Stimulated activated CD8-positive, alpha-beta memory T cell treated with anti-CD3 and anti-CD28 coated beads, Interleukin-15, amount 100 ng/mL, for 4 hours (primary cell): ENCODE measurements around the gene NUDT5.

Experiments
- DNase-seq, 2 donors: peaks; one replicate each; pipeline ENCODE4 v3.0.0-alpha.2; 2020; ENCODE audit warnings: low read depth in 2 of 2

Gene NUDT5

DNA sequence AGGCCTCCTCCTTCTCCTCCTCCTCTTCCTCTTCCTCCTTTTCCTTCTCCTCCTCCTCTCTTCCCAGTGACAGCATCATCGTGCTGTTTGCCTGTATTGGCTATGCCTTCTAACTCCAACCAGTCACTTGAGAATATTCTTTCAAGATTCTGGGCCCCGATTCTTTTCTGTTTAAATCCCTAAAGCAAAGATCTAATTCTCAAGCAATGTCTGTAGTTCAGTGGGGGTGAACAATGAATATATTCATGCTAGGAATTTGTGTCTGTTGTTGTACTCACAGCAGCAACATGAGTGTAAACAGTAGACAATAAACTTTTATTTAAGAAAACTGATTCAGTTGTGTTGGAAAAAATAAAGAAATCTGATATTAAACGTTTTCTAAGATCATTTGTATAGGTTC is 30.7 kb downstream of the NUDT5 start:
- DNase-seq: no peak

DNA sequence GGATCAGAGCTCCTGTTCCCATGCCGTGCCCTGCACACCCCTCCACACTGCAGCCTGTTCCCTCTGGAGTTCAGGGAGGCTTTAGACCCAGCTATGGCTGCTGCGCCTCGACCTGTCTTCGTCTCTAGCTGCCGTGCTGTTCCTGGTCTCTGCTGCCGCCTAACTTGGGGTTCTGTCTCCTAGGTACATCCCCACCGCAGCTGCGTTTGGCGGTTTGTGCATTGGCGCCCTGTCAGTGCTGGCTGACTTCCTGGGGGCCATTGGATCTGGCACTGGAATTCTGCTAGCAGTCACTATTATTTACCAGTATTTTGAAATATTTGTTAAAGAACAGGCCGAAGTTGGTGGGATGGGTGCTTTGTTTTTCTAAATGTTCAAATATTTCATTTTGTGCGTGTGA is 31.6 kb downstream of the NUDT5 start:
- no peak for DNase-seq

- DNase-seq: no peak
Observed at GRCh38 chr10:12162927-12163326, 32.8 kb downstream of the NUDT5 start.

GRCh38 chr10:12160664-12161063 is 35.0 kb downstream of the NUDT5 start:
- DNase-seq: no peak

- no peak for DNase-seq
Observed at GRCh38 chr10:12158111-12158510, 37.6 kb downstream of the NUDT5 start.

DNA sequence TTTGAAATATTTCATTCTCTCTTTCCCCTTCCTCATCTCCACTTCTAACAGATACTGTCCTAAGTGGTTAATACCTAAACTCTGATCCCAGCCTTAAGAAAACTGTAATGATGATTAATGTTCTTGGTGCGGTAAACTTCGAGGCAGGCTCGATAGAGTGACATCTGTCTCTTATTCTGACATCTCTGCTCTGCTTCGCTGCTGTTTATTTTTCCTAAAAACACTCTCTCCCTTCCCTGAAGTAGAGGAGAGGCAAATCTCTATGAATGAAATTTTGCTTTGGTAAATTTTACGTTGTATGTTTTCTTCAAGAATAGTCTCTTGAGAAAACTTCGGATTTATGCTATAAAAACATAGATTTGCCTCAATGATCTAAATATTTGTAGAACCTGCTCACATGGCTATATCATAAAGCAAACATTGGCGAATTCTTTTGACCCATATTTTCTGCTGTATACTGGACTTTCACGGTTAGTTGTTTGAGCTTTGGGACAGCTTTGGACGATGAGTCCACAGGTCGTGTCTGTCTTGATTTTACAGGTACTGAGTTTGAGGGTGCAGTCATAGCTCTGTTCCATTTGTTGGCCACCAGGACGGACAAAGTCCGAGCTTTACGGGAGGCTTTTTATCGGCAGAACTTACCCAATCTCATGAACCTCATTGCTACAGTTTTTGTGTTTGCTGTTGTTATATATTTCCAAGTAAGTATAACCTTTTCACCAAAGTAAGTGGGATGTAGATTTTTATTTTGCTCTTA is 39.1 kb downstream of the NUDT5 start:
- DNase-seq: no peak

GRCh38 chr10:12154516-12154915 is 41.2 kb downstream of the NUDT5 start:
- DNase-seq: no peak

DNA sequence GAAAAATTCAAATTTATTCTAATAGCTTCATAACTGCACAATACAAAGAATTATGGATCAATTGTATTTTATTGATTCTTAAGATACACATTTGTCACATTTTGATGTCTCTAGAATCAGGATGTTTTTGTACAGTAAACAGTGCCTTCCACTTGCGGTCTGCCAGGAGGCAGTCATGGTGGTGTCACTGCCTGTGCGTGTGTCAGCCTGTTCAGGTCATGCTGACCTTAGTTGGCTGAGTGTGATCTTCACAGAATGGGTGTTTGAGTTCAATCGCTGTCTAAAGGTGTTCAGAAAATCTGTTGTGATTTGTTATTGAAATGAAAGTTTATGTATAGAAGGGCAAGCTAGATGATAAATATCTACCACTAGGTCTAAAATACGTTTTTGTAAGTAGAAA is 45.5 kb downstream of the NUDT5 start:
- DNase-seq: no peak

- no peak for DNase-seq
Observed at GRCh38 chr10:12144538-12144937, 51.2 kb downstream of the NUDT5 start.

DNA sequence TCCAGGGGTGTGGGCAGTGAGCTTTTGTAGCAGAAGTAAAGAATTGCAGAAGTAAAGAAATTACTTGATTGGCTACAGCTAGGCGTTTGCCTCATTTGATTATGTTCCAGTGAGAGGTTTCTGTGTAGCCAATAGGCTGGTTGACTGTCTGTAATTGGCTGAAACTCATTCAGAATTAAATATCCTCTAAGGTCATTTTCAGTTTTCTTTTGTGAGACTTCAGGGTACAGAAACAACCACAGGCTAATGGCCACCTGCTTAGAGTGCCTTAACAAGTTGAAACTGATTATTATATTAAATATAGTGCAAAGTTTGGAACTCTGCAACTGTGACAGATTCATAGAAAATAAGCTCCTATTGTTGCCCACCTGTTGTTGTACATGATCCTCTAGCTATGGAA is 55.7 kb downstream of the NUDT5 start:
- DNase-seq: no peak

DNA sequence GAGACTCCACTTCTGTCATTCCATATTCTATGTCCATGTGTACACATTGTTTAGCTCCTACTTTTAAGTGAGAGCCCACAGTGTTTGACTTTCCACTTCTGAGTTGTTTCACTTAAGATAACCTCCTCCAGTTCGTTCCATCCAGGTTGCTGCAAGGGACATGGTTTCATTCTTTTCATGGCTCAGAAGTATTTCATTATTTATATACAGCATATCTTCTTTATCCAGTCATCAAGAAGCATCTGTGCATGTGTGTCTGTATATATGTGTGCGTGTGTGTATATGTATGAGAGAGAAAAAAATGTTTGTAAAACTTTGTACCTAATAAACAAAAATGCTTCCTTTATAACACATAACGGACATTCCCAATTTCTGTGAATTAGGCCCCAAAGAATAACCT is 60.1 kb downstream of the NUDT5 start:
- DNase-seq: no peak

DNA sequence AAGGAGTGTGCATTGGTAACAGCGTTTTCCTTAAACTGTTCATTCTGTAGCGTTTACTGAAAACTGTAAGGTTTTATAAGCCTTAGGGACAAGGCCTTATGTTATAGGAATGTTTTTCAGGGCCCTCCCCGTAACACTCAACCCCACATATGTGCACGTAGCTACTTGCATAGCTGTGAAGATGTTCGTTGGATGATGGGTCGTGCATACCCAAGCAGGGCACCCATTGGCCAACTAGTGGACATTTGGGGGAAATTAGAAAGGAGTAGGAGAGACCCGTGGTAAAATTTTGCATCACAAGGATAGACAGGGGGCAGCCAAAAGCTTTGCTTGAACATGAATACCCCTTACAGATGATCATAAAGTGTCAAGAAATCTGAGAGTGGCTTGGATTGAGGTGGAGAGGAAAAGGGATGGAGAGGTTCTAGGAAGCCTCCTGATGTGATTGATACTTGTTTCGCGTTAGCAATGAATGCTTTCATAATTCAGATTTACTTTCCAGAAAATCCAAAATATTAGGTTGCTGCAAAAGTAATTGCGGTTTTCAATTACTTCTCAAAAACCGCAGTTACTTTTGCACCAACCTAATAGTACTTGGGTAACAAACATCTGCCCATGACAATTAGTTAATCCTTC is 65.3 kb downstream of the NUDT5 start:
- no peak for DNase-seq

GRCh38 chr10:12129222-12130111 is 66.2 kb downstream of the NUDT5 start, which contains the start of gene SEC61A2:
TSS of gene SEC61A2 (plus strand) at chr10:12129677. CDS start at chr10:12129788, 111 bp downstream.
- DNase-seq: peak; percentile 90 to 96

- no peak for DNase-seq
Observed at GRCh38 chr10:12121673-12122072, 74.0 kb downstream of the NUDT5 start.
